Non-pigmented ciliary epithelial cell (primary cell): ENCODE data around the gene BTBD9.

Experiments used
- DNase-seq: peaks from one replicate; pipeline ENCODE4 v3.0.0-alpha.2; 2010; ENCODE audit warnings: low read depth

BTBD9 gene

GRCh38 chr6:38481211-38481836 lies 158.4 kb downstream of the BTBD9 start:
- DNase-seq: no peak

GRCh38 chr6:38480036-38480435 lies 159.7 kb downstream of the BTBD9 start:
- DNase-seq: no peak

GRCh38 chr6:38479331-38479730 lies 160.4 kb downstream of the BTBD9 start:
- DNase-seq: no peak

- DNase-seq: no peak
These were observed 162.0 kb downstream of the BTBD9 start for GRCh38 chr6:38477680-38478260.

GRCh38 chr6:38476888-38477287 lies 162.8 kb downstream of the BTBD9 start:
- DNase-seq: no peak

- no peak for DNase-seq
These were observed 163.6 kb downstream of the BTBD9 start for GRCh38 chr6:38476141-38476540.

- DNase-seq: no peak
These were observed 169.2 kb downstream of the BTBD9 start for GRCh38 chr6:38470548-38470947.

GRCh38 chr6:38467566-38467965 lies 172.2 kb downstream of the BTBD9 start:
- no peak for DNase-seq

GRCh38 chr6:38460186-38460585 lies 179.5 kb downstream of the BTBD9 start:
- DNase-seq: peak; percentile 59

GRCh38 chr6:38459291-38459690 lies 180.4 kb downstream of the BTBD9 start:
- DNase-seq: peak; percentile 47

- DNase-seq: no peak
These were observed 185.9 kb downstream of the BTBD9 start for GRCh38 chr6:38453861-38454260.

- no peak for DNase-seq
These were observed 186.7 kb downstream of the BTBD9 start for GRCh38 chr6:38452816-38453660.

GRCh38 chr6:38450717-38451116 lies 189.0 kb downstream of the BTBD9 start:
- no peak for DNase-seq

- no peak for DNase-seq
These were observed 193.8 kb downstream of the BTBD9 start for GRCh38 chr6:38445925-38446324.

GRCh38 chr6:38445336-38445735 lies 194.4 kb downstream of the BTBD9 start:
- DNase-seq: no peak

GRCh38 chr6:38443352-38444144 lies 196.2 kb downstream of the BTBD9 start:
- no peak for DNase-seq

GRCh38 chr6:38438097-38438496 lies 201.6 kb downstream of the BTBD9 start:
- DNase-seq: no peak

GRCh38 chr6:38436726-38437465 lies 202.8 kb downstream of the BTBD9 start:
- no peak for DNase-seq

- no peak for DNase-seq
These were observed 204.4 kb downstream of the BTBD9 start for GRCh38 chr6:38435330-38435729.

- DNase-seq: no peak
These were observed 205.7 kb downstream of the BTBD9 start for GRCh38 chr6:38434051-38434450.

- no peak for DNase-seq
These were observed 207.2 kb downstream of the BTBD9 start for GRCh38 chr6:38432479-38432878.

GRCh38 chr6:38432079-38432478 lies 207.7 kb downstream of the BTBD9 start:
- no peak for DNase-seq
